ENCODE results near the gene B3GAT3.
"Not testable (repeated sequence)": the region's sequence is repeated elsewhere in the genome, so short reads cannot be mapped to it uniquely, and the experiment has no call there.

The B3GAT3 gene

DNA sequence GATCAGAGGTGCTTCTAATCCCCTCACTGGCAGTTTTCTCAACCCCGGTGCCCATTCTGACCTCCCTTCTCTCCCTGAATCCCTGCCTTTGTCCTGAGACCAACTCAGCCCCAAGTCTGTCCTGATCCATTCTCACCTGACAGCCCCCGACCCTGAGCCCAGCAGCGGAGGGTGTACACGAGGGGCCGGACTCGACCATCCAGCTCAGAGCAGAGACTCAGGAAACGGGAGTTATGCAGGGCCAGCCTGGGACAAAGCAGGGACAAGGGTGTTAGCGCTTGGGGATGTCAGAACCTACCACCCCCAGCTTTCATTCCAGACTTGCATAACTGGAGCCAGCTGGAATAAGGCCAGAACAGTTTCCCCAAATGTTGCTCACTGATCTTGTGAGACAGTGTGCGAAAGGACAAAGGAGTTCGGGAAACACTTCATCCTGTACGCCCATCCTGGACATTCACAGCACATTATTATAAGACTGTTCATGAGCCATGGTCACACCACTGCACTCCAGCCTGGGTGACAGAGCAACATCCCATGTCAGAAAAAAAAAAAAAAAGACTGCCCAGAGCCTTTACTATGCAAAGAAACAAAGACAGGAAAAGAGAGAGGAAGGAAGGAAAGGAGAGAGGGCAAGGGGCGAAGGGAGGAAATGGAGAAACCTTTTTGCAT, 44.6 kb downstream of the B3GAT3 start:
- peak; percentile 52 to 73 (median 66) for DNase-seq

DNA sequence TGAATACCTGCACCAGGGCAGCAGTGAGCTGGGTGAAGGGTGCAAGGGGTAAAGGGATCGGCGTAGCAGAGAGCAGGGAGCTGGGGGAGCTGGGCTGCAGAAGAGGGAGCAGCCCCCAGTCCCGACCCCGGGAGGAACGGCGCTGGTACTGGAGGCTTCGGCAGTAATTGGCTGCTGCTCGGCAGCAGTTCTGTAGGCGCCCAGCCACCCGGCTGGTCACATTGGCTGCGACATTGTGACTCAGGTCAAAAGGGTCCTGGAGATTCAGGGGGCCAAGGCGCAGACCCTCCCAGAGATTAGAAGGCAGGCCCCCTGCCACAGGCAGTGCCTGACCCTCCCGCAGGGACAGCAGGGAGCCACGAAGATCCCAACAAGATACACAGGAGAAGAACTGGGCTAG, 45.9 kb downstream of the B3GAT3 start:
- no peak for DNase-seq

- no peak for DNase-seq
These were observed 46.6 kb downstream of the B3GAT3 start for GRCh38 chr11:62575156-62575555.

DNA sequence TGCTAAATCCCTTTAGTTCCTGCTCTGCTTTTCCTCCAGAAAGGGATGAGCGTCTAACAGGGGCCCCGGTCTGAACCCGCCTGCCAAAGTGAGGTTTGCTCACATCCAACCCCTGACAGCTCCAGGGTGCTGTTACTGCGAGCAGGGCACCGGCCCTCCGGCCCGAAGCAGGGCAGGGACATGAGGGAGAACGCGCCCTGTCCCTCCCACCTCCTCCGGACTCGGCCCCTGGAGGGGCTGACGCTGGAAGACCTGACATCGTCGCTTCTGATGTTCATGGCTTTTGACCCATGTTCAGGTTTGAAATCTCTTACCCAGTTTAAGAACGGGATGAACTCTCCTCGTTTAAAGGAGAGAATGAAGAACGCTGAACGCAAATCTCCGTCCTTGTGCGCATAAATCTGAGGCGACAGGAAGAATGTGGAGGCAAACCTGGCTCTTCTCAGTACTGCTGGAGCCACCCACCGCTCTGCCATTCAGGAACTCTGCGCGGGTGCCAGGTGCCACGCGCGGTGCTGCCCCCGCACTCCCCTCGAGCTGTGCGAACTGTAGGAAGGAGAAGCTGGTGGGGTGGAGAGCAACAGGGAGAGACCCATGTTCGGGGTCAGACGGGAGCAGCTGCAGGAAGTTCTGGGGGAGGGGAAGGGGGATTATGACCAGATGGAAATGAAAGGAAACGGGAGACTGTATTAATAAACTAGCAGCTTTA, 47.3 kb downstream of the B3GAT3 start:
- peak; percentile 39 to 70 (median 54) for DNase-seq

GRCh38 chr11:62573592-62574362, 48.0 kb downstream of the B3GAT3 start, which contains the start of gene EEF1G:
TSS of gene EEF1G (minus strand) at chr11:62573891. CDS start at chr11:62573842, 49 bp downstream.
- peak; percentile 99 to 100 (median 100) for DNase-seq

GRCh38 chr11:62573006-62573591, 48.7 kb downstream of the B3GAT3 start:
- DNase-seq, result peak in 3 of 4 experiments; percentile 35 to 53 (median 35)

DNA sequence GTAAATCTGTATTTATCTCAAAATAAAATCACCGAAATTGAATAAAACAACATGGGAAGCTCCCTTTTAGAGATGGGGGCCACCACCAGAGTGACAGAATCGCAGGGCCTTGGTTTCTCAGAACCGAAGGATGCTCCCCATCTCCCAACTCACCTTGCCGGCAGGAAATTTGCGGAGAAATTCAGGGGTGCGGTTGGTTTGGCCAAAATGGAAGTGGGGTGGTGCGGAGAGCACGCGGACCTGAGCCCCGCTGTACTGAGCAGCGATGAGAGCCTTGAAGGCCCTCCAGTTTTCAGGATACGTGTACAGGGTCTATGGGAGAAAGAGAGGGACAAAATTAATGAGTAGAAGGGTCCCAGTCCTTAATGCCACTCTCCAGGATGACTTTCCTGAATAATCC, 49.4 kb downstream of the B3GAT3 start:
- no peak for DNase-seq

DNA sequence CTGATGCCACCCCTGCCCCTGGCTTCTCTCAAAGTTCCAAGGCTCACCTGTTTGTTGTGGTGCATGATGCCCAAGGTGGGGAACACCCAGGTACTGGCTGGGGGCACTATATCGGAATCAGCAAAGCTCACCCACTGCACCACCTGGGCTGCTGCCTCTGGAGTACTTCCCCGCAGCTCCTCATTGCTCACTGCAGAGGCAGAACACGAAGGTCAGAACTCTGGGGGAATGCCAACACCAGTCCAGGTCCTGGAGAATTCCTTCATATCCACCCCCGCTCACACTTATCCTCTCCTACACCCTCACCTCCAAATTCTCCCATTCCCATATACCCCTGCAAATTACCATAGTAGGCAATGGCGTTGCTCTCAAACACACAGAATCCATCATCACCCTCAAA, 50.3 kb downstream of the B3GAT3 start:
- not testable (repeated sequence) for DNase-seq

DNA sequence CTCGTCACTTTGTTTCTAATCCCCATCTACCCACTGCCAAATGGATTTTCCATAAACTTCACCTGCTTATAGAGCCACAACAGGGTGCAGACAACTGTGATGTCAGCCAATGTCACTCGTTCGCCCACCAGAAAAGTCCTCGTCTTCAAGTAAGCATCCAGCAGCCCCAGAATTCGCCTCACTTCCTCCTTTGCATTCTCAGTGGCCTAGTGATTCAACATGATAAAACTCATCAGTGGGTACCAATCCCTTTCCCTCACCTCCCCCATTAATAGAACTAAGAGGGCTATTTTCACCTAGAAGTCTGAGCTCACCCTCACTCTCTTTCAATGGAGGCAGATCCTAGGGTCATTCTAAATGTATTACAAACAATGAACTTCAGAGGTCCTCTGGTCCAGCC, 50.9 kb downstream of the B3GAT3 start:
- DNase-seq, result not testable (repeated sequence)

DNA sequence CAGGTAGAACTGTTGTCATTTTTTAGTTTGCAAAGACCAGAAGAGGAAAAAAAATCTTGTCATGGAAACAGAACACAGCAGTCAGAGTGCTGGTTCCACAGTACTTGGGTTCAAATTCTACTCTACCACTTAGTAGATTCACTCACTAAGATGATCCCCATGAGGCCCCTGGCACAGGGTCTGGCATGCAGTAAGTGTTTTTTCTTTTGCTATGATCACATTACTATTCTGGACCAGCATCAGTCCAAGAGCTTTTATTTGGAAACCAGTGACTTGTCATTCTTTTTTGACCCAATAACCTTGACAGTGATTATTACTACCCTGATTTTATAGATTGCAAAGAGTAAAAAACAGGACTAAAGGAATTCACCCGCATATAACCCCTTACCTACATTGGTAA, 52.2 kb downstream of the B3GAT3 start:
- DNase-seq, result no peak

DNA sequence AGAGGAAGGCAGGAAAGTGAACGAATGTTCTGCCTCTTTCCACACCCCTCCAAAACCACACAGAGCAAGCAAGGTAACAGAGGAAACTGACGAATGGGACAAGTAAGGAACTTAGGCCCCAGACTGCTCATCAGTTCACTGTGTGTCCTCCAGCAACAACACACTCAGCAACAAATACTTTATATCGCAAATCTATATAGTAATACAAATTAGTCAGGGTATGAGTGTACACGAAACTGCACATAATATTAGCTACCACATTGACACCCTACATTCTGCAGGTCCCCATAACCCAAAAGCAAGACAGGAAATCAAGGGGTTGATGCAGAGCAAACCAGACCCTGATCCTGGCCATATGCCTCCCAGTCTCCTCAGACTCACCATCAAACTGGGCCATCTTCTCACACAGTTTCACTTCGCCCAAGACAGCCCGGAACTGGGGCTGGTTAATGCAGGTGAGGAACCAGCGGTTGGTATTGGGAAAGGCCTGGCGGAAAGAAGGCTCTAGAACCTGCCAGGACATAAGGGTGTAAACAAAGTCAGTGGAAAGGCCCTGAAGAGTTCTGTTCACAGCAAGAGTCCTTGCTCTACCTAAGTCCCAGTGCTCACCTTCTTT, 54.7 kb downstream of the B3GAT3 start:
- DNase-seq, result no peak

DNA sequence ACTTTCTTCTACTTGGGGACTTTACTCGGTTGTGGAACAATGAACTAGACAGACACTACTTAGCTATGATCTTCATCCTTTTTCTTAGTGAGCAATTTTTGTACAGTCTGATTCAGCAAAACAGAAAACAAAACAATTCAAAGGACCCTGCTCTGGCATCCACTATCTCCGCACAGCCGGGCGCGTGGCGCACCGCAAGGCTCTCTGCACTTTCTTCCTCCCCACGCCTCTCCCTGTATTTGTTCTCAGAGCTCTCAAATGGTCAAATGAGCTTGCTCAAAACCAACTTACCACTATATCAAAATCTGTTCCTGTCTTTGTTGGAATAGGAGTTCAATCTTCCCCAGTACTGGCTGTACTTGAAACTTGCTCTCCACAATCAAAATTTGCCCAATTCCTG, 55.5 kb downstream of the B3GAT3 start:
- DNase-seq, result no peak
